Heart left ventricle (tissue), 16 donors: ENCODE measurements around the gene SHPK. TPM values are rescaled to one million over a fixed set of nuclear protein-coding genes. Genes with fewer than 3 reads are reported as not detected.
"Not testable (repeated sequence)": the region's sequence is repeated elsewhere in the genome, so short reads cannot be mapped to it uniquely, and the experiment has no call there.

Experiments
- ATAC-seq, 4 donors: fragments of 200-7000 bp; cut with Tn5 transposase; one replicate each; pipeline ENCODE4 v1.9.1; 2020 to 2022; ENCODE audit warnings: moderate library complexity in 4 of 4, mild to moderate bottlenecking in 3 of 4, moderate number of reproducible peaks in 1 of 4
- DNase-seq, 5 donors: peaks; one replicate each; pipeline ENCODE4 v3.0.0-alpha.2; 2020
- H3K27ac ChIP-seq, 12 donors: fragments of 200-600 bp; sonication (generic) in 4 of 12; one replicate each; pipeline versions ENCODE4 v1.5.0 to v1.8.0; 2016 to 2022; ENCODE audit warnings: mild to moderate bottlenecking in 2 of 12
- H3K27me3 ChIP-seq, 9 donors: fragments of 200-600 bp; sonication (generic) in 2 of 9; one replicate each; pipeline versions ENCODE4 v1.5.1 to v1.8.0; 2016 to 2022; ENCODE audit warnings: mild to moderate bottlenecking in 3 of 9
- H3K36me3 ChIP-seq, 9 donors: fragments of 200-600 bp; sonication (generic) in 2 of 9; one replicate each; pipeline versions ENCODE4 v1.5.0 to v1.8.0; 2018 to 2022; ENCODE audit warnings: mild to moderate bottlenecking in 2 of 9
- H3K4me1 ChIP-seq, 12 donors: fragments of 200-600 bp; sonication (generic) in 4 of 12; one replicate each; pipeline versions ENCODE4 v1.5.0 to v1.8.0; 2016 to 2022; ENCODE audit warnings: mild to moderate bottlenecking in 3 of 12
- H3K4me3 ChIP-seq, 12 donors: fragments of 200-600 bp; sonication (generic) in 4 of 12; one replicate each; pipeline versions ENCODE4 v1.5.0 to v1.8.0; 2017 to 2022; ENCODE audit warnings: mild to moderate bottlenecking in 9 of 12, moderate library complexity in 4 of 12
- H3K9me3 ChIP-seq, 12 donors: fragments of 200-600 bp; sonication (generic) in 4 of 12; one replicate each; pipeline versions ENCODE4 v1.5.0 to v1.8.0; 2016 to 2022; ENCODE audit warnings: mild to moderate bottlenecking in 1 of 12
- POLR2A ChIP-seq, 2 donors: fragments of 450-650 bp; IDR thresholded peaks; one replicate each; pipeline ENCODE4 v1.6.1; 2017; ENCODE audit warnings: antibody characterized with exemption in 2 of 2, mild to moderate bottlenecking in 2 of 2, moderate library complexity in 2 of 2
- whole genome bisulfite sequencing, 4 donors: extraction: QIAGEN DNeasy Blood & Tissue Kit in 2 of 4; methylation state at CpG; one replicate each; pipeline versions ENCODE4 v1.1.5 to v1.1.7; 2013 to 2018; 5-methylcytosine and 5-hydroxymethylcytosine counted together
- intact Hi-C, 10 donors: fragments of 100-400 bp; cut with DNase I; formaldehyde crosslinking; loops; one replicate each; pipeline versions ENCODE4 v1.11.1 to v1.14.2; 2022
- polyA plus RNA-seq, 2 donors: library from polyadenylated mRNA; stranded (reverse); fragments of 200-250 nt; gene quantifications; one replicate each; pipeline ENCODE4 v1.2.3, GENCODE V29; 2013
- total RNA-seq, 9 donors: library from RNA; depleted of rRNA in 2 of 9; stranded (reverse); fragments of >200 nt in 2 of 9; fragmentation: NEBNext Ultra II Directional in 3 of 9; extraction: Animal tissue kit (Norgen Biotek cat#: 25700) in 3 of 9; gene quantifications; one replicate each; pipeline versions ENCODE4 v1.1.0 to v1.2.4, GENCODE V29; 2016 to 2023
- TF ChIP-seq, protein P1 (sequence below), 12 donors: fragments of 200-600 bp; sonication (generic) in 4 of 12; IDR thresholded peaks; one replicate each; pipeline versions ENCODE4 v1.5.0 to v1.8.0; 2018 to 2022; ENCODE audit warnings: antibody characterized with exemption in 12 of 12, mild to moderate bottlenecking in 5 of 12
- donor health status: ischemic (EF 13 %, LVEDD 7.1; RV severe dilation, severe dysfunction).
- donor health status: healthy with polysubstance abuse.
- donor health status: DM: no; HTN: yes; CAD: no.
- donor health status: DM: no; HTN: no; CAD: no.
- donor health status: ischemic (EF 25% LVEDD 6.9; RV normal size, moderate dysfunction).
- donor health status: ischemic (EF 25% LVEDD 5.7; RV mildly dilated, moderate dysfunction).
- donor health status: healthy.
- donor health status: DM: yes; HTN: yes; CAD: no.
- donor health status: ischemic (EF 35%, LVEDD 5.7; RV mildly dilated, moderate dysfunction).
- donor health status: nonischemic (EF 11% LVEDD 7.7; RV severe dilation, severe dysfunction).
- donor health status: DM: yes; HTN: yes; CAD: no.
- donor health status: PGD.
- donor health status: ischemic (EF 29% LVEDD 5.4; RV normal size, mild dysfunction).
- donor health status: nonischemic (EF 23%, LVEDD 6.1; RV moderate dilation, normal function).

Gene SHPK
- total and polyA plus RNA-seq, 11 donors = 2.5 to 7.3 (median 3.6) TPM

DNA sequence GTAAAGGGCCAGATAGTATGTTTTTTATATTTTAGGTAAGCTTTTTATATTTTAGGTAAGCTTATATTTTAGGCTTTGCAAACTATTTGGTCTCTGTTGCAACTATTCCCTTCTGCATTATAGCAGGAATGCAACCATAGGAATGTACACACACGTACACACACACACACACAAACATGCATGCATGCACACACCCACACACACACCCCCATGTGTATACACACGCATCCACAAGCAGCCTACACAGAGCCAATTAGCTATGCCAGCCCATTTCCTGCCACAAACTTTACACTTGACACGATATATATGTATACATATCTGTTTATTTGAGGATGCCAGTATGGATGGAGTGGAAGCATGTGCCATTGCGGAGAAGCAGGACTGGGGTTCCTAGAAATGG lies 70.9 kb downstream of the SHPK start:
- TF ChIP-seq POLR2A (IDR thresholded peaks at IDR 0.05) = no peak
- TF ChIP-seq, protein P1, sequence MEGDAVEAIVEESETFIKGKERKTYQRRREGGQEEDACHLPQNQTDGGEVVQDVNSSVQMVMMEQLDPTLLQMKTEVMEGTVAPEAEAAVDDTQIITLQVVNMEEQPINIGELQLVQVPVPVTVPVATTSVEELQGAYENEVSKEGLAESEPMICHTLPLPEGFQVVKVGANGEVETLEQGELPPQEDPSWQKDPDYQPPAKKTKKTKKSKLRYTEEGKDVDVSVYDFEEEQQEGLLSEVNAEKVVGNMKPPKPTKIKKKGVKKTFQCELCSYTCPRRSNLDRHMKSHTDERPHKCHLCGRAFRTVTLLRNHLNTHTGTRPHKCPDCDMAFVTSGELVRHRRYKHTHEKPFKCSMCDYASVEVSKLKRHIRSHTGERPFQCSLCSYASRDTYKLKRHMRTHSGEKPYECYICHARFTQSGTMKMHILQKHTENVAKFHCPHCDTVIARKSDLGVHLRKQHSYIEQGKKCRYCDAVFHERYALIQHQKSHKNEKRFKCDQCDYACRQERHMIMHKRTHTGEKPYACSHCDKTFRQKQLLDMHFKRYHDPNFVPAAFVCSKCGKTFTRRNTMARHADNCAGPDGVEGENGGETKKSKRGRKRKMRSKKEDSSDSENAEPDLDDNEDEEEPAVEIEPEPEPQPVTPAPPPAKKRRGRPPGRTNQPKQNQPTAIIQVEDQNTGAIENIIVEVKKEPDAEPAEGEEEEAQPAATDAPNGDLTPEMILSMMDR (IDR thresholded peaks at IDR 0.05) = no peak
- Histone ChIP-seq H3K27me3 (no peaks in the 10 kb centered on the region), H3K9me3 (no peaks in the 10 kb centered on the region), H3K27ac (no peak overlapping the region), H3K36me3 (peaks cover 0 to 40% (median 26%) of the 10 kb centered on the region in 9 donors), H3K4me3 (no peak overlapping the region), H3K4me1 (peaks cover 0 to 8% (median 0%) of the 10 kb centered on the region in 12 donors)
- DNase-seq (no peak), ATAC-seq (no peak)
- WGBS, 4 donors = 91 to 93% (median 92%) methylated on average over 4 of the region's 4 CpGs
- intact Hi-C loops = no loop called here

DNA sequence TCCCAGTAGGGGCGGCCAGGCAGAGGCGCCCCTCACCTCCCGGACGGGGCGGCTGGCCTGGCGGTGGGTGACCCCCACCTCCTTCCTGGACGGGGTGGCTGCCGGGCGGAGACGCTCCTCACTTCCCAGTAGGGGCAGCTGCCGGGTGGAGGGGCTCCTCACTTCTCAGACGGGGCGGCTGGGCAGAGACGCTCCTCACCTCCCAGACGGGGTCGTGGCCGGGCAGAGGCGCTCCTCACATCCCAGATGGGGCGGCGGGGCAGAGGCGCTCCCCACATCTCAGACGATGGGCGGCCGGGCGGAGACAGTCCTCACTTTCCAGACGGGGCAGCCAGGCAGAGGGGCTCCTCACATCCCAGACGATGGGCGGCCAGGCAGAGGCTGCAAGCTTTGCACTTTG lies 71.8 kb downstream of the SHPK start:
- 93 to 100% (median 95%) methylated on average over 7 to 28 of the region's 28 CpGs for WGBS, 4 donors
- H3K27ac ChIP-seq, intact Hi-C loops, H3K4me3 ChIP-seq, H3K4me1 ChIP-seq, H3K27me3 ChIP-seq, H3K9me3 ChIP-seq, ATAC-seq: not testable (repeated sequence)
- DNase-seq = peak in 1 of 5 donors; percentile 9
- peaks cover 0 to 33% (median 19%) of the 10 kb centered on the region in 9 donors for H3K36me3 ChIP-seq

DNA sequence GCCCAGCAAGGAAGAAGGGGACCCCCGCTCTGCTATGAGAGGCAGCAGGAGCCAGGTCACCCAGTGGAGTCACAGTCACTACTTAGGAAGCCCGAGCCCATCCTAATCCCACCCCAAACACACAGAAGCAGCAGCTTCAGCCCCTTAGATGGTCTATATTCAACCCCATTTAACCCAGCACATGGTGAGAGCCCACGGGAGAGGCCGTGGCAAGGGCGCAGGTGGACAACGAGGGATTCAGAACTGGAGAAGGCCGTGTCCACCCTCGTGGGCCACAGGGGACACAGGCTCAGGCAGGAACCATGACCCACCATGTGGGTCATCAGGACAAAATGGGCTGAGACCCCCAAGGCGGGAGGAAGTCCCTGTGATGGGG lies 76.8 kb downstream of the SHPK start:
- TF ChIP-seq POLR2A (IDR thresholded peaks at IDR 0.05) = no peak
- TF ChIP-seq, protein P1 (IDR thresholded peaks at IDR 0.05) = no peak
- intact Hi-C loops = no loop called here
- no peaks in the 10 kb centered on the region for H3K36me3 ChIP-seq

DNA sequence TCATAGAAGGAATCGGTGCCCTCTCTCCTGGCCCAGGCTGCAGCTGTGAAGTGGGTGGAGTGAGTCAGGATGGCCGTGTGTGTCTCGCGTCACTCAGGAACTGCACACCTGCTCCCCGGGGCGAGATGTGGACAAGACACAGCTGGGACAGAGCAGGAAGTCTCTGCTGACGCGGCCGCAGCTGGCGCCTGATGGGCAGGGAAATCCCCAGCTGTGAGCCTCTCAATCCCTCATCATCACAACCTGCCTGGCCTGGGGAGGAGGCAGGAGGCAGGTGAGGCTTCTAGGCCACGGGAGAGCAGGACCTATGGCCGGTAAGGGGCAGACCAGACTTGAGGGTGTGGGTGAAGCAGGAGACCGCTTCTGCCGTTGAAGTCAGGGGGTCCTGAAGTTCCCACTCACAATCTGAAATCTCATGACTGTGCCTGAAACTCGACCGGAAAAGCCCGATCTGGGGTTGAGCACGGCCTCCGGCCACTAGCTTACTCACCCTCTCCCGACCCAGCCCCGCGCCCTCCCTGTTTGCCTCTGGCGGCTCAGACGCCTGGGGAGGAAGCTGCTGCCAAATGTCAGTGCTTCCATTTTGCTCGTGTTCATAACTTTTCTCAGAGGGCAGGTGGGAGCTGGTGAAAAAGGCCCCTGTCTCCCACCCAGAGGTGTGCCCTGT lies 77.3 kb downstream of the SHPK start:
- 39 to 54% (median 51%) methylated on average over 21 to 25 of the region's 25 CpGs for WGBS, 4 donors
- H3K4me3 ChIP-seq = no peak overlapping the region
- ATAC-seq (peak in 1 of 4 donors; percentile 35), DNase-seq (no peak)
- no peak overlapping the region for H3K27ac ChIP-seq
- H3K9me3 ChIP-seq = no peaks in the 10 kb centered on the region
- no peaks in the 10 kb centered on the region for H3K36me3 ChIP-seq
- intact Hi-C loops = no loop called here
- TF ChIP-seq, protein P1 (IDR thresholded peaks at IDR 0.05) = no peak
- no peak for TF ChIP-seq POLR2A (IDR thresholded peaks at IDR 0.05)
- peaks cover 0 to 3% (median 0%) of the 10 kb centered on the region in 9 donors for H3K27me3 ChIP-seq
- H3K4me1 ChIP-seq = peaks cover 0 to 8% (median 0%) of the 10 kb centered on the region in 12 donors

More for the DNA sequence above, 76.8 kb downstream of the SHPK start:
- no peak for ATAC-seq
- Histone ChIP-seq H3K27me3 (peaks cover 0 to 3% (median 0%) of the 10 kb centered on the region in 9 donors), H3K4me1 (peaks cover 0 to 8% (median 0%) of the 10 kb centered on the region in 12 donors), H3K27ac (no peak overlapping the region), H3K9me3 (no peaks in the 10 kb centered on the region), H3K4me3 (no peak overlapping the region)
- 88 to 94% (median 90%) methylated on average over 9 of the region's 9 CpGs for WGBS, 4 donors
- DNase-seq = no peak

Other genes with a start within 250 kb of the SHPK start
- under 1 TPM in 1 of 9 donors, not detected in 8; 0.35 TPM for gene OR3A2, start 249.9 kb downstream of the SHPK start, total RNA-seq
- not detected for gene OR3A2, start 249.9 kb downstream of the SHPK start, polyA plus RNA-seq
- gene OR1E1, start 237.8 kb downstream of the SHPK start, total RNA-seq = not detected
- not detected for gene OR1E1, start 237.8 kb downstream of the SHPK start, polyA plus RNA-seq
- gene OR3A3, start 224.9 kb downstream of the SHPK start, total RNA-seq = not detected
- not detected for gene OR3A3, start 224.9 kb downstream of the SHPK start, polyA plus RNA-seq
- gene OR1E2, start 202.4 kb downstream of the SHPK start, total RNA-seq = under 1 TPM in 1 of 9 donors, not detected in 8; 0.52 TPM
- gene OR1E2, start 202.4 kb downstream of the SHPK start, polyA plus RNA-seq = not detected
- gene SPATA22, start 164.4 kb downstream of the SHPK start, total RNA-seq = under 1 TPM in 5 of 9 donors, not detected in 4; 0.16 to 0.72 (median 0.44) TPM
- gene SPATA22, start 164.4 kb downstream of the SHPK start, polyA plus RNA-seq = under 1 TPM in 1 of 2 donors, not detected in 1; 0.23 TPM
- gene ASPA, start 160.3 kb downstream of the SHPK start, total RNA-seq = 1 to 10 TPM in 6 of 9 donors, under 1 TPM in 3; 0.44 to 2.4 (median 1.3) TPM
- gene ASPA, start 160.3 kb downstream of the SHPK start, polyA plus RNA-seq = under 1 TPM; 0.26 to 0.88 TPM
- 1 to 10 TPM in 4 of 9 donors, under 1 TPM in 4, not detected in 1; 0.25 to 1.7 (median 0.97) TPM for gene TRPV3, start 78.4 kb downstream of the SHPK start, total RNA-seq
- gene TRPV3, start 78.4 kb downstream of the SHPK start, polyA plus RNA-seq = under 1 TPM; 0.32 to 0.65 TPM
- gene TRPV1, start 26.8 kb downstream of the SHPK start, total RNA-seq = 1 to 10 TPM; 2.0 to 4.5 (median 3.3) TPM
- 1 to 10 TPM; 1.9 to 4.9 TPM for gene TRPV1, start 26.8 kb downstream of the SHPK start, polyA plus RNA-seq
- gene CTNS, start 510 bp upstream of the SHPK start, total RNA-seq = 10 to 100 TPM in 3 of 9 donors, 1 to 10 TPM in 6; 6.2 to 19.0 (median 8.7) TPM
- 10 to 100 TPM in 1 of 2 donors, 1 to 10 TPM in 1; 6.8 to 10.9 TPM for gene CTNS, start 510 bp upstream of the SHPK start, polyA plus RNA-seq
- 100 to 1,000 TPM; 122 to 291 (median 177) TPM for gene TAX1BP3, start 32.3 kb upstream of the SHPK start, total RNA-seq
- gene TAX1BP3, start 32.3 kb upstream of the SHPK start, polyA plus RNA-seq = 100 to 1,000 TPM; 131 to 203 TPM
- gene EMC6, start 32.6 kb upstream of the SHPK start, total RNA-seq = 10 to 100 TPM; 24.2 to 78.2 (median 51.9) TPM
- gene EMC6, start 32.6 kb upstream of the SHPK start, polyA plus RNA-seq = 100 to 1,000 TPM; 141 to 190 TPM
- 10 to 100 TPM in 6 of 9 donors, 1 to 10 TPM in 3; 5.4 to 66.4 (median 14.3) TPM for gene P2RX5, start 59.9 kb upstream of the SHPK start, total RNA-seq
- 100 to 1,000 TPM in 1 of 2 donors, 10 to 100 TPM in 1; 13.1 to 108 TPM for gene P2RX5, start 59.9 kb upstream of the SHPK start, polyA plus RNA-seq
- 1 to 10 TPM in 1 of 9 donors, under 1 TPM in 8; 0.15 to 2.1 (median 0.32) TPM for gene HASPIN, start 87.7 kb upstream of the SHPK start, total RNA-seq
- gene HASPIN, start 87.7 kb upstream of the SHPK start, polyA plus RNA-seq = 1 to 10 TPM in 1 of 2 donors, not detected in 1; 1.1 TPM
- 10 to 100 TPM in 8 of 9 donors, 1 to 10 TPM in 1; 7.1 to 17.1 (median 15.3) TPM for gene ITGAE, start 164.9 kb upstream of the SHPK start, total RNA-seq
- gene ITGAE, start 164.9 kb upstream of the SHPK start, polyA plus RNA-seq = 10 to 100 TPM; 15.3 to 32.9 TPM
- 10 to 100 TPM; 10.6 to 26.4 (median 21.6) TPM for gene NCBP3, start 210.0 kb upstream of the SHPK start, total RNA-seq
- gene NCBP3, start 210.0 kb upstream of the SHPK start, polyA plus RNA-seq = 10 to 100 TPM; 10.4 to 20.2 TPM